Spleen (tissue), 7 donors: ENCODE data around the gene AP2A1.

Experiments
- POLR2A ChIP-seq, 3 donors: fragments of 450-650 bp; IDR thresholded peaks; one replicate each; pipeline ENCODE4 v1.5.1; 2017; ENCODE audit warnings: antibody characterized with exemption in 3 of 3, mild to moderate bottlenecking in 1 of 3
- POLR2AphosphoS5 ChIP-seq, 3 donors: sonication (generic); formaldehyde crosslinking; IDR thresholded peaks; one replicate each; pipeline ENCODE4 v1.5.1; 2017; ENCODE audit warnings: antibody characterized with exemption in 3 of 3
- TF ChIP-seq, protein P1 (sequence below), 11 experiments: fragments of 200-600 bp in 7 of 11; fragments of 450-650 bp in 4 of 11; sonication (generic) in 4 of 11; IDR thresholded peaks in 8 of 11; conservative IDR thresholded peaks in 3 of 11; 1 replicate in 7 of 11; 2 replicates in 4 of 11; pipeline versions ENCODE4 v1.4.0 to v1.8.0; 2016 to 2021; ENCODE audit warnings: antibody characterized with exemption in 11 of 11, inconsistent platforms in 4 of 11, mild to moderate bottlenecking in 1 of 11
- donor health status: DM: no; HTN: no; CAD: no; lungs with moderate emphysema.
- donor health status: DM: no; HTN: no; CAD: no.
- donor health status: DM: no; HTN: no; CAD: no.

GRCh38 chr19:49744946-49745381, 21.8 kb upstream of the AP2A1 start:
- TF ChIP-seq, protein P1, sequence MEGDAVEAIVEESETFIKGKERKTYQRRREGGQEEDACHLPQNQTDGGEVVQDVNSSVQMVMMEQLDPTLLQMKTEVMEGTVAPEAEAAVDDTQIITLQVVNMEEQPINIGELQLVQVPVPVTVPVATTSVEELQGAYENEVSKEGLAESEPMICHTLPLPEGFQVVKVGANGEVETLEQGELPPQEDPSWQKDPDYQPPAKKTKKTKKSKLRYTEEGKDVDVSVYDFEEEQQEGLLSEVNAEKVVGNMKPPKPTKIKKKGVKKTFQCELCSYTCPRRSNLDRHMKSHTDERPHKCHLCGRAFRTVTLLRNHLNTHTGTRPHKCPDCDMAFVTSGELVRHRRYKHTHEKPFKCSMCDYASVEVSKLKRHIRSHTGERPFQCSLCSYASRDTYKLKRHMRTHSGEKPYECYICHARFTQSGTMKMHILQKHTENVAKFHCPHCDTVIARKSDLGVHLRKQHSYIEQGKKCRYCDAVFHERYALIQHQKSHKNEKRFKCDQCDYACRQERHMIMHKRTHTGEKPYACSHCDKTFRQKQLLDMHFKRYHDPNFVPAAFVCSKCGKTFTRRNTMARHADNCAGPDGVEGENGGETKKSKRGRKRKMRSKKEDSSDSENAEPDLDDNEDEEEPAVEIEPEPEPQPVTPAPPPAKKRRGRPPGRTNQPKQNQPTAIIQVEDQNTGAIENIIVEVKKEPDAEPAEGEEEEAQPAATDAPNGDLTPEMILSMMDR (IDR thresholded peaks at IDR 0.05 in 8 of 11, conservative IDR thresholded peaks at IDR 0.05 in 3 of 11) = no peak
- no peak for TF ChIP-seq POLR2AphosphoS5 (IDR thresholded peaks at IDR 0.05)
- no peak for TF ChIP-seq POLR2A (IDR thresholded peaks at IDR 0.05)
